RWPE1 (cell line): ENCODE data around the gene EXTL1.

Source experiments
- CTCF ChIA-PET: fragments of 350-600 bp; sonication (Branson Sonifier 250); formaldehyde crosslinking; extraction: SDS; loops from one replicate; lab custom pipeline; 2021; lab: Yijun Ruan, JAX
- POLR2A ChIA-PET: fragments of 400-600 bp; formaldehyde crosslinking; extraction: SDS; loops from one replicate; lab custom pipeline; 2020; ENCODE audit warnings: antibody characterized with exemption; ENCODE audit not compliant: low non-redundant PET; lab: Yijun Ruan, JAX
- DNase-seq: peaks from one replicate; pipeline ENCODE4 v3.0.0; 2012; ENCODE audit warnings: low spot score
- H3K27ac ChIP-seq: fragments of 450-650 bp; 2 replicates; pipeline ENCODE4 v1.5.1; 2017
- TF ChIP-seq, protein P1 (sequence below): fragments of 450-650 bp; conservative IDR thresholded peaks from 2 replicates; pipeline ENCODE4 v1.5.1; 2017; ENCODE audit warnings: low read depth, mild to moderate bottlenecking

The EXTL1 gene

GRCh38 chr1:26082020-26082350, 60.4 kb downstream of the EXTL1 start:
- POLR2A ChIA-PET = no interaction called here
- H3K27ac ChIP-seq = no peak overlapping the region
- DNase-seq = no peak
- TF ChIP-seq, protein P1, sequence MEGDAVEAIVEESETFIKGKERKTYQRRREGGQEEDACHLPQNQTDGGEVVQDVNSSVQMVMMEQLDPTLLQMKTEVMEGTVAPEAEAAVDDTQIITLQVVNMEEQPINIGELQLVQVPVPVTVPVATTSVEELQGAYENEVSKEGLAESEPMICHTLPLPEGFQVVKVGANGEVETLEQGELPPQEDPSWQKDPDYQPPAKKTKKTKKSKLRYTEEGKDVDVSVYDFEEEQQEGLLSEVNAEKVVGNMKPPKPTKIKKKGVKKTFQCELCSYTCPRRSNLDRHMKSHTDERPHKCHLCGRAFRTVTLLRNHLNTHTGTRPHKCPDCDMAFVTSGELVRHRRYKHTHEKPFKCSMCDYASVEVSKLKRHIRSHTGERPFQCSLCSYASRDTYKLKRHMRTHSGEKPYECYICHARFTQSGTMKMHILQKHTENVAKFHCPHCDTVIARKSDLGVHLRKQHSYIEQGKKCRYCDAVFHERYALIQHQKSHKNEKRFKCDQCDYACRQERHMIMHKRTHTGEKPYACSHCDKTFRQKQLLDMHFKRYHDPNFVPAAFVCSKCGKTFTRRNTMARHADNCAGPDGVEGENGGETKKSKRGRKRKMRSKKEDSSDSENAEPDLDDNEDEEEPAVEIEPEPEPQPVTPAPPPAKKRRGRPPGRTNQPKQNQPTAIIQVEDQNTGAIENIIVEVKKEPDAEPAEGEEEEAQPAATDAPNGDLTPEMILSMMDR = no peak
- CTCF ChIA-PET = interaction anchor here (1.2 kb wide), 1 partner anchor 28 kb away, joined by 3 read pairs; no protein-coding TSS in a partner anchor

- TF ChIP-seq, protein P1 = no peak
- H3K27ac ChIP-seq = no peak overlapping the region
- POLR2A ChIA-PET = no interaction called here
- no peak for DNase-seq
- CTCF ChIA-PET = no interaction called here
Measured at GRCh38 chr1:26083208-26083607, 61.6 kb downstream of the EXTL1 start.

DNA sequence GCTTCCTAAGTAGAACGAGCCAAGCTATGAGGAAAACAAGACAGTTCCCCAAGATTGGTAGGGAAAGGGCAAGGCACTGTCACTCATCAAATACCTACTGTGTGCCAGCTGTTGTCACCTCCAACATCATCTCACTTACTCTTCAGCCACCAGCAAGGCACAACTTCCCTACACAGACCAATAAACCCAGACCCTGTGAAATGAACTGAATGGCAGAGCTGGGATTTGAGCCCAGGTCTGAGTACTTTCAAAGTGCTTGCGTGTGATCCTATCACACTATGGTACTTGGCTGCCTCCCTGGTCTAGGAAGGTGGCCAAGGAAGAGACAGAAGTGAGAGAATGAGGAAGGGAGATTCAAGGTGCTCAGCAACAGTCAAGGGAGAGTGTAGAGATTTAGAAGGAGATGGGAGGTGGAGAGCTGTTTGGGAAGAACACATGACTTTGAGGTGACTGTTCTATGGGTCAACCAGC, 62.6 kb downstream of the EXTL1 start:
- ChIA-PET CTCF (no interaction called here), POLR2A (no interaction called here)
- no peak overlapping the region for H3K27ac ChIP-seq
- TF ChIP-seq, protein P1 = no peak
- no peak for DNase-seq

GRCh38 chr1:26084844-26085243, 63.3 kb downstream of the EXTL1 start:
- TF ChIP-seq, protein P1 = no peak
- H3K27ac ChIP-seq = no peak overlapping the region
- POLR2A ChIA-PET = no interaction called here
- DNase-seq = no peak
- CTCF ChIA-PET = interaction anchor here (0.9 kb wide), 1 partner anchor 60 kb away, joined by 3 read pairs; no protein-coding TSS in a partner anchor
